Endodermal cell (in vitro differentiated cells): Measurements from ENCODE around the gene PLAA. TPM values are rescaled to one million over a fixed set of nuclear protein-coding genes. Genes with fewer than 3 reads are reported as not detected.
A peak's percentile ranks its signal among the peaks of the same experiment; 100 is the strongest.

Source experiments
- DNase-seq: peaks from one replicate; pipeline ENCODE4 v3.0.0-alpha.2; 2017
- H3K27ac ChIP-seq: 2 replicates; pipeline ENCODE4 v1.5.1; 2013; ENCODE audit warnings: mild to moderate bottlenecking, low read depth, low read length, moderate library complexity
- H3K27me3 ChIP-seq: 2 replicates; pipeline ENCODE4 v1.6.1; 2013; ENCODE audit warnings: mild to moderate bottlenecking, low read length, moderate library complexity; ENCODE audit not compliant: insufficient read depth, control insufficient read depth, poor library complexity, severe bottlenecking
- H3K36me3 ChIP-seq: 2 replicates; pipeline ENCODE4 v1.7.0; 2013; ENCODE audit warnings: mild to moderate bottlenecking, low read length, moderate library complexity; ENCODE audit not compliant: control insufficient read depth, insufficient read depth
- H3K4me1 ChIP-seq: one replicate; pipeline ENCODE4 v1.7.0; 2013; ENCODE audit warnings: low read length; ENCODE audit not compliant: control insufficient read depth, insufficient read depth
- H3K4me3 ChIP-seq: 2 replicates; pipeline ENCODE4 v1.5.1; 2013; ENCODE audit warnings: mild to moderate bottlenecking, low read length, moderate library complexity
- H3K9ac ChIP-seq: 2 replicates; pipeline ENCODE4 v1.6.1; 2013; ENCODE audit warnings: mild to moderate bottlenecking, low read length, moderate library complexity; ENCODE audit not compliant: poor library complexity, severe bottlenecking; ENCODE audit errors: extremely low read depth
- H3K9me3 ChIP-seq: 2 replicates; pipeline ENCODE4 v1.6.1; 2013; ENCODE audit warnings: mild to moderate bottlenecking, low read length, moderate library complexity; ENCODE audit not compliant: control insufficient read depth
- H3K27ac Mint-ChIP-seq: 2 replicates; pipeline ENCODE4 v1.8.0; 2020; ENCODE audit warnings: mixed read lengths
- H3K27me3 Mint-ChIP-seq: 2 replicates; pipeline ENCODE4 v1.8.0; 2021; ENCODE audit warnings: mild to moderate bottlenecking, mixed read lengths; ENCODE audit not compliant: insufficient read depth
- H3K36me3 Mint-ChIP-seq: 2 replicates; pipeline ENCODE4 v1.8.0; 2020; ENCODE audit warnings: low read depth, mixed read lengths
- H3K4me1 Mint-ChIP-seq: 2 replicates; pipeline ENCODE4 v1.8.0; 2020; ENCODE audit warnings: mixed read lengths
- H3K4me3 Mint-ChIP-seq: 2 replicates; pipeline ENCODE4 v1.8.0; 2020; ENCODE audit warnings: mild to moderate bottlenecking, moderate library complexity, mixed read lengths
- H3K9me3 Mint-ChIP-seq: 2 replicates; pipeline ENCODE4 v1.8.0; 2020; ENCODE audit warnings: mild to moderate bottlenecking, mixed read lengths
- WGBS, 2 experiments: methylation state at CpG; one replicate each; pipeline versions ENCODE4 v1.1.5 to v1.1.7; 2013; ENCODE audit warnings: missing lambda C conversion rate in 2 of 2, mixed read lengths in 1 of 2; ENCODE audit not compliant: insufficient coverage in 1 of 2, insufficient read length in 1 of 2; 5-methylcytosine and 5-hydroxymethylcytosine counted together
- total RNA-seq, 2 donors: library from RNA; stranded (reverse); fragmentation: NEBNext Ultra II Directional in 1 of 2; extraction: Animal tissue kit (Norgen Biotek cat#: 25700) in 1 of 2; gene quantifications; 2 replicates in 1 of 2; 3 replicates in 1 of 2; pipeline ENCODE4 v1.2.1, GENCODE V29; 2021
- TF ChIP-seq, protein P1 (sequence below): fragments of 200-600 bp; sonication (generic); conservative IDR thresholded peaks from 2 replicates; pipeline ENCODE4 v1.5.0; 2021; ENCODE audit warnings: antibody characterized with exemption, mild to moderate bottlenecking

Gene PLAA
- total RNA-seq, 2 donors from 2014 or later = 41.3 to 49.8 TPM

DNA sequence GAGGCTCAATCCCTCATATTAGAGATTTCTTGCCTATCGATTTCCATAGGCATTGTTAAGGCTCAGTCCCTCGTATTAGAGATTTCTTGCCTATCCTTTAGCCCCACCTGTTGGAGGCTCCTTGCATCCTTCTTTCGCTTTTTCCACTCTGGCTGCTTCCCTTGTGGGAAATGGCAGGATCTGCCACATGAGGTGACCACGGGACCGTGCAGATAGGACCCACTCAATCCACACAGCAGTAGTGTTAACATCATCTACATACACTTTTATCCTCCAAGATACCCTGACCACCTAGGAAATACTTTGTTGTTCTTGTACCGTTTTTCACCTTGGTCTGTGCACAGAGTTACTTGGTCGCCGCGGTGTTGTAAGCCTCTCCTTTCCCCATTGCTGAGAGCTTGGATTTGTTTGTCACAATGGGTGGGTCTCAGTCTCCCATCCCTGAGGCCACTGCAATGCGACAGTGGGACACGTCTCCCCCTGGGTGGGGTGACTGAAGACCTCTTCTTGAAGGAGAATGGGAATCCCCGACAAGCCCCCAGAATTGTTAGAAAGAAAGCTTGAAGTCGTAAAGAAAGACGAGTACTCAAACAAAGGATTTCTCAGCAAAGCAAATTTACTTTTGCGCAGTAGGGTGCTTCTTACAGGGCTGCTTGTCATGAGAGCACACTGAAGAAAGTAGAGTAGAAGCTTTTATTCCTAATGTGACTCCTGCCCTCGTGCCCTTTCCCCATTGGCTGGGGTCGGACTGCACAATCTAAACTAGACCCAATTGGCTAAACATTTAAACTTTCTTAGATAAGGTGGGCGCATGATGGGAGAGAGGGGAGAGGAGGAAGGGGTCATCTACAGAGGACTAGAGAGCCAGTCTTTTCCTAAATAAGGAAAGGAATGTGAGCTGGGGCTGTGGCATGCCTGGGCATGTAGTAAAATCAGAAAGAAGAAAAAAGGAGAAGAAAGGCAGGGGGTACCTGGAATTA, 29.0 kb upstream of the PLAA start:
- H3K27ac ChIP-seq = no peak overlapping the region
- no peaks in the 10 kb centered on the region for H3K27me3 ChIP-seq
- H3K4me1 ChIP-seq = no peaks in the 10 kb centered on the region
- peak overlapping the region; percentile 11 for H3K4me3 Mint-ChIP-seq
- no peak overlapping the region for H3K9ac ChIP-seq
- peak; percentile 94 for DNase-seq
- 90 to 97% methylated on average over 15 to 18 of the region's 18 CpGs for WGBS, 2 experiments
- peaks cover 15% of the 10 kb centered on the region for H3K9me3 ChIP-seq
- H3K9me3 Mint-ChIP-seq = peaks cover 8% of the 10 kb centered on the region
- peaks cover 20% of the 10 kb centered on the region for H3K4me1 Mint-ChIP-seq
- no peaks in the 10 kb centered on the region for H3K27me3 Mint-ChIP-seq
- TF ChIP-seq, protein P1, sequence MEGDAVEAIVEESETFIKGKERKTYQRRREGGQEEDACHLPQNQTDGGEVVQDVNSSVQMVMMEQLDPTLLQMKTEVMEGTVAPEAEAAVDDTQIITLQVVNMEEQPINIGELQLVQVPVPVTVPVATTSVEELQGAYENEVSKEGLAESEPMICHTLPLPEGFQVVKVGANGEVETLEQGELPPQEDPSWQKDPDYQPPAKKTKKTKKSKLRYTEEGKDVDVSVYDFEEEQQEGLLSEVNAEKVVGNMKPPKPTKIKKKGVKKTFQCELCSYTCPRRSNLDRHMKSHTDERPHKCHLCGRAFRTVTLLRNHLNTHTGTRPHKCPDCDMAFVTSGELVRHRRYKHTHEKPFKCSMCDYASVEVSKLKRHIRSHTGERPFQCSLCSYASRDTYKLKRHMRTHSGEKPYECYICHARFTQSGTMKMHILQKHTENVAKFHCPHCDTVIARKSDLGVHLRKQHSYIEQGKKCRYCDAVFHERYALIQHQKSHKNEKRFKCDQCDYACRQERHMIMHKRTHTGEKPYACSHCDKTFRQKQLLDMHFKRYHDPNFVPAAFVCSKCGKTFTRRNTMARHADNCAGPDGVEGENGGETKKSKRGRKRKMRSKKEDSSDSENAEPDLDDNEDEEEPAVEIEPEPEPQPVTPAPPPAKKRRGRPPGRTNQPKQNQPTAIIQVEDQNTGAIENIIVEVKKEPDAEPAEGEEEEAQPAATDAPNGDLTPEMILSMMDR = peak; percentile 78
- H3K27ac Mint-ChIP-seq = peak overlapping the region; percentile 89
- H3K36me3 Mint-ChIP-seq = peaks cover 5% of the 10 kb centered on the region
- H3K36me3 ChIP-seq = peaks cover 5% of the 10 kb centered on the region
- H3K4me3 ChIP-seq = no peak overlapping the region

DNA sequence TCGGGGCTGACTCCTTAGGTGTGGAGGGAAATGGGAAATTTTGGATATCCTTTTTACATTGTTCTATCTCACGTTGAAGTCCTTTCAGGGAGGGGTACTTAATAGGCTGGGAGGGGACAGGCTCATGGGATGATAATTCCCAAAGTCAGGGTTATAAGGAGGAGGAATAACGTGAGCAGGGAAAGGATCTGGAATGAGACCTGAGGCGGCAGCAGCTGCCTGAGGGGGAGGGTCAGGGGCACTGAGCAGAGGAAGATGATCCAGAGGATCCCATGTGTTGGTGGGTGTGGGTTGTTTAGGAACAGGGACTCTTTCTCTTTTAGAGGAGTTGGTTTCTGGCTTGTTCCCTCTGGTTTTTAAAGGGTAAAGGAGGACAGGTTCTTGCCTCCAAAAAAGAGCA, 27.9 kb upstream of the PLAA start:
- no peak overlapping the region for H3K9ac ChIP-seq
- peaks cover 8% of the 10 kb centered on the region for H3K9me3 Mint-ChIP-seq
- TF ChIP-seq, protein P1 = no peak
- no peaks in the 10 kb centered on the region for H3K27me3 ChIP-seq
- H3K27ac ChIP-seq = no peak overlapping the region
- H3K4me3 Mint-ChIP-seq = no peak overlapping the region
- WGBS, 2 experiments = 75% methylated on average over 4 of the region's 4 CpGs; no CpG with 5 or more reads in 1 of the 2 experiments
- H3K4me1 Mint-ChIP-seq = peaks cover 20% of the 10 kb centered on the region
- no peak overlapping the region for H3K4me3 ChIP-seq
- H3K4me1 ChIP-seq = no peaks in the 10 kb centered on the region
- H3K27me3 Mint-ChIP-seq = no peaks in the 10 kb centered on the region
- H3K27ac Mint-ChIP-seq = peak overlapping the region; percentile 22
- peaks cover 15% of the 10 kb centered on the region for H3K9me3 ChIP-seq
- H3K36me3 ChIP-seq = peaks cover 5% of the 10 kb centered on the region
- peaks cover 2% of the 10 kb centered on the region for H3K36me3 Mint-ChIP-seq
- peak; percentile 78 for DNase-seq

DNA sequence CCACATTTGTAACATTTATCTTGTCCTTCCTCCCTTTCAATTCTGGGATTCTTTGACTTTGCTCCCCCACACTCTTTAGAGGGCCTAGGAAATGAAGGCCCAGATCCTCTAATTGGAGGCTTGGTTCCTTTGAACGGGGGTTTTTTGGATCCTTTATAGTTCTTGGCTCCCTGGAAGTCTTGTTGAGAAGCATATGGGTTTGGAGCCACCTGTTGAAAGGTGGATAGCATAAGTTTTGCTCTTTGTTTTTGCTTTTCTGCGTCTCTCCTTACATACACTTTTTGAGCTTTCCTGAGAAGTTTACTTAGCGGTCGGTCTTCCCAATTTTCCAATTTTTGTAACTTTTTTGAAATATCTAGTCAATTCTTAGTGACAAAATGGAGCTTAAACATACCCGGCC, 26.9 kb upstream of the PLAA start:
- Mint-ChIP-seq H3K9me3 (peaks cover 8% of the 10 kb centered on the region), H3K4me3 (no peak overlapping the region), H3K36me3 (no peaks in the 10 kb centered on the region), H3K27ac (no peak overlapping the region), H3K4me1 (peaks cover 20% of the 10 kb centered on the region), H3K27me3 (no peaks in the 10 kb centered on the region)
- no peak overlapping the region for H3K4me3 ChIP-seq
- TF ChIP-seq, protein P1 = peak; percentile 28
- H3K9me3 ChIP-seq = peaks cover 15% of the 10 kb centered on the region
- no peaks in the 10 kb centered on the region for H3K27me3 ChIP-seq
- no peak overlapping the region for H3K9ac ChIP-seq
- H3K36me3 ChIP-seq = peaks cover 5% of the 10 kb centered on the region
- 96 to 97% methylated on average over 5 of the region's 5 CpGs for WGBS, 2 experiments
- no peaks in the 10 kb centered on the region for H3K4me1 ChIP-seq
- no peak overlapping the region for H3K27ac ChIP-seq
- no peak for DNase-seq
